Breast epithelium (tissue), 4 donors: ENCODE results near the gene PAQR4. TPM values are rescaled to one million over a fixed set of nuclear protein-coding genes. Genes with fewer than 3 reads are reported as not detected.

Experiments
- DNase-seq, 2 donors: peaks; one replicate each; pipeline ENCODE4 v3.0.0-alpha.2; 2019; ENCODE audit warnings: low spot score in 2 of 2
- H3K27ac ChIP-seq, 2 donors: fragments of 200-600 bp; sonication (generic) in 1 of 2; one replicate each; pipeline ENCODE4 v1.5.1; 2016 to 2019; ENCODE audit warnings: mild to moderate bottlenecking in 1 of 2
- H3K27me3 ChIP-seq, 2 donors: fragments of 200-600 bp; sonication (generic) in 1 of 2; one replicate each; pipeline versions ENCODE4 v1.5.1 to v1.6.0; 2017 to 2019; ENCODE audit warnings: control low read depth in 1 of 2, mild to moderate bottlenecking in 1 of 2
- H3K36me3 ChIP-seq: fragments of 200-600 bp; one replicate; pipeline ENCODE4 v1.5.1; 2019
- H3K4me1 ChIP-seq, 2 donors: fragments of 200-600 bp; sonication (generic); one replicate each; pipeline ENCODE4 v1.5.1; 2016 to 2019; ENCODE audit warnings: control low read depth in 1 of 2
- H3K4me3 ChIP-seq, 3 donors: fragments of 200-600 bp; sonication (generic); 1 replicate in 2 of 3; 2 replicates in 1 of 3; pipeline ENCODE4 v1.5.1; 2016 to 2019; ENCODE audit warnings: mild to moderate bottlenecking in 3 of 3, moderate library complexity in 2 of 3
- H3K9me3 ChIP-seq, 2 donors: fragments of 200-600 bp; sonication (generic) in 1 of 2; one replicate each; pipeline ENCODE4 v1.5.1; 2016 to 2019; ENCODE audit warnings: control low read depth in 1 of 2
- POLR2A ChIP-seq: fragments of 450-650 bp; IDR thresholded peaks from one replicate; pipeline ENCODE4 v1.6.1; 2016; ENCODE audit warnings: antibody characterized with exemption, mild to moderate bottlenecking, moderate library complexity
- POLR2AphosphoS5 ChIP-seq, 3 donors: sonication (generic); formaldehyde crosslinking; IDR thresholded peaks; one replicate each; pipeline ENCODE4 v1.6.1; 2017; ENCODE audit warnings: antibody characterized with exemption in 3 of 3
- intact Hi-C: fragments of 100-400 bp; cut with DNase I; formaldehyde crosslinking; loops from one replicate; pipeline ENCODE4 v1.15.1; 2023; ENCODE audit warnings: low total_unique reads
- total RNA-seq, 3 donors: library from RNA; depleted of rRNA; stranded (reverse); fragments of >200 nt; gene quantifications; one replicate each; pipeline ENCODE4 v1.1.0, GENCODE V29; 2016
- TF ChIP-seq, protein P1 (sequence below), 3 donors: fragments of 450-650 bp; IDR thresholded peaks; one replicate each; pipeline ENCODE4 v1.5.1; 2016 to 2017; ENCODE audit warnings: antibody characterized with exemption in 3 of 3, mild to moderate bottlenecking in 3 of 3, moderate library complexity in 3 of 3

PAQR4 gene
- total RNA-seq, 3 donors from 2014 or later, result 2.0 to 4.0 (median 3.7) TPM

DNA sequence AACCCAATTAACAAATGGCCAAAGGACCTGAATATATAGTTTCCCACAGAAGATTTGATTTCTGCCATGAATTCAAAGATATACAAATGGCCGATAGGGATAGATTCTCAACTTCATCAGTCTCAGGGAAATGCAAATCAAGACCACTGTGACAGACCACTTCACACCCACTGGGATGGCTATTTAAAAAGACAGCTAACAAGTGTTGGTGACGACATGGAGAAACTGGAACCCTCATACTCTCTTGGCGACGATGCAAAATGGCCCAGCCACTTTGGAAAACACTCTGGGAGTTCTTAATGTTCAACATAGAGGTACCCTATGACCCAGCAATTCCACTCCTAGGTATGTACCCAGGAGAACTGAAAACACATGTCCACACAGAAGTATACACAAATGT is 22.5 kb upstream of the PAQR4 start:
- H3K27me3 ChIP-seq, result no peaks in the 10 kb centered on the region
- no peak overlapping the region for H3K27ac ChIP-seq
- no peaks in the 10 kb centered on the region for H3K9me3 ChIP-seq
- no peak overlapping the region for H3K4me3 ChIP-seq
- no peaks in the 10 kb centered on the region for H3K36me3 ChIP-seq
- DNase-seq, result no peak
- TF ChIP-seq POLR2A (no peak), POLR2AphosphoS5 (IDR thresholded peaks at IDR 0.05) (no peak)
- TF ChIP-seq, protein P1, sequence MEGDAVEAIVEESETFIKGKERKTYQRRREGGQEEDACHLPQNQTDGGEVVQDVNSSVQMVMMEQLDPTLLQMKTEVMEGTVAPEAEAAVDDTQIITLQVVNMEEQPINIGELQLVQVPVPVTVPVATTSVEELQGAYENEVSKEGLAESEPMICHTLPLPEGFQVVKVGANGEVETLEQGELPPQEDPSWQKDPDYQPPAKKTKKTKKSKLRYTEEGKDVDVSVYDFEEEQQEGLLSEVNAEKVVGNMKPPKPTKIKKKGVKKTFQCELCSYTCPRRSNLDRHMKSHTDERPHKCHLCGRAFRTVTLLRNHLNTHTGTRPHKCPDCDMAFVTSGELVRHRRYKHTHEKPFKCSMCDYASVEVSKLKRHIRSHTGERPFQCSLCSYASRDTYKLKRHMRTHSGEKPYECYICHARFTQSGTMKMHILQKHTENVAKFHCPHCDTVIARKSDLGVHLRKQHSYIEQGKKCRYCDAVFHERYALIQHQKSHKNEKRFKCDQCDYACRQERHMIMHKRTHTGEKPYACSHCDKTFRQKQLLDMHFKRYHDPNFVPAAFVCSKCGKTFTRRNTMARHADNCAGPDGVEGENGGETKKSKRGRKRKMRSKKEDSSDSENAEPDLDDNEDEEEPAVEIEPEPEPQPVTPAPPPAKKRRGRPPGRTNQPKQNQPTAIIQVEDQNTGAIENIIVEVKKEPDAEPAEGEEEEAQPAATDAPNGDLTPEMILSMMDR (IDR thresholded peaks at IDR 0.05), result no peak
- intact Hi-C loops, result no loop called here
- no peaks in the 10 kb centered on the region for H3K4me1 ChIP-seq

DNA sequence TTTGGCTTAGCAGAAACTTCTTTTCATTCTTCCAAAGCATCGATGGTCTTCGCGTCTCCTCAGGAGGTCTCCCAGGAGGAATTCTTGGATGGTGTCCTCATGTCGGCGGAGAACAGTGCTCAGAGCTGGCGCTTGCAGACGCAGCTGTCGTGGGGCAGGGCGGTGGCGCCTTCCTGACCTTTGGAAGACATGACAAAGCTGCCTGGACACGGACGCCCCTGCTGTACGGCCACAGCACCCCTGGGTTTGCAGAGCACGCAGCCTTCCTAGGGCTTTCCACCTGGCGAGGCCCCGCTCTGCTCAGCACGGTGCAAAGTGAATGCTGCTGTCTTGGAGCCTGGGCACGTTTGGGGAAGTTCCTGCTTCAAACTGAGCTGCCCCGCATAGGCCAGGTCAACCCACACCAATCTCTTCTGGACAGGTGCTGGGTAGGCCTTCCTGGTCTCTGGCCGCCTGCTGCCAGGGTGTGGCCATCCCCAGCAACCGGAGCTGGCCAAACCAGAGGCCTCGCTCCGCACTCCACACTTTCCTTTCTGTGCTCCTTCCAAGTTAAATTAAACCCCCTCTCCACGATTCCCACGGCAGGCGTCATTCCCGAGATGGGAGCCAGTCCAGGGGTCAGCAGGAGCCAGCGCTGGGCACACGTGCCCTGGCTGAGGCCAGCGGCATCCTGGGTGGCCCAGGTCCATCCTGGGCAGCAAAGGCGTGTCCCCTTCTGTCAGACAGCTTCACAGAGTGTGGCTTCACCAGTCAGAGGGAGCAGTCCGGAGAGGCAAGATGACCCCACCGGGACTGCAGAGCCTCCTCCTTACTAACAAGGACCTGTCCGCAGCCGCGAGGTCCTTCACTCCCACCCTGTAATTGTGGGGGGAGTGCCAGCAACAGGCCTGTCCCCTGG is 20.1 kb upstream of the PAQR4 start:
- no peak for DNase-seq
- Histone ChIP-seq H3K4me1 (no peaks in the 10 kb centered on the region), H3K9me3 (no peaks in the 10 kb centered on the region), H3K27me3 (peaks cover 0 to 3% of the 10 kb centered on the region in 2 donors), H3K4me3 (no peak overlapping the region), H3K36me3 (no peaks in the 10 kb centered on the region), H3K27ac (no peak overlapping the region)
- TF ChIP-seq POLR2A (no peak), POLR2AphosphoS5 (IDR thresholded peaks at IDR 0.05) (no peak)
- TF ChIP-seq, protein P1 (IDR thresholded peaks at IDR 0.05), result no peak
- intact Hi-C loops, result no loop called here

DNA sequence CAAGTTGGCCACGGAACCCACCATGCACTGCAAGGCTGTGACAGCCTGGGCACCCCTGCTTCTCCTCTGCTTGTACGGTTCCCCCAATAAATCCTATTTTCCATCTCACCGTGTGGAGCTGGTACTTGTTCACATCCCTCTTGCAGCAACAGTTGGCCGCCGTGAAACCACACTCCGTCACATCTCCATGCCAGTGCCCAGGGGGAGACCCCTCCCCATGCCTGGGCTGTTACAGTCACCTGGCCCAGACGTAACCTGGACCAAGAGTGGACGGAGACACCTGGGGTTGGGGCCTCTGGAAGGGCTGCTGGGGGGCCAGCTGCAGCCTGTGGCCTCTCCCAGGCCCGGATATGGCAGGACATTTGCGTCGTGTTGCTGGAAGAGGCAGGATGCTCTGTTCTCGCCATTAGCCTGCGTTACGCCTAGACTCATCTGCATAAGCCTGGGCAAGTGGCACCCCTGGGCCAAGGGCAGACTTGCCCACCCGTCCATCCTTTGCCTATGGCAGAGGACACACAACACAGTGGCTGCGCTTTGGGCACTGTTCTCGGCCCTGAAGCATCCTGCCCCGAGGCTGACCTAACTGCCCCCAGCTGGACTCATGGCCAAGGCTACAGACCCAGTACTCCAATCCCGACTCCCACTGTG is 19.3 kb upstream of the PAQR4 start:
- Histone ChIP-seq H3K27me3 (peaks cover 0 to 10% of the 10 kb centered on the region in 2 donors), H3K9me3 (no peaks in the 10 kb centered on the region), H3K4me1 (no peaks in the 10 kb centered on the region), H3K4me3 (no peak overlapping the region), H3K27ac (no peak overlapping the region), H3K36me3 (no peaks in the 10 kb centered on the region)
- TF ChIP-seq POLR2A (no peak), POLR2AphosphoS5 (IDR thresholded peaks at IDR 0.05) (no peak)
- TF ChIP-seq, protein P1 (IDR thresholded peaks at IDR 0.05), result no peak
- DNase-seq, result no peak
- intact Hi-C loops, result no loop called here

DNA sequence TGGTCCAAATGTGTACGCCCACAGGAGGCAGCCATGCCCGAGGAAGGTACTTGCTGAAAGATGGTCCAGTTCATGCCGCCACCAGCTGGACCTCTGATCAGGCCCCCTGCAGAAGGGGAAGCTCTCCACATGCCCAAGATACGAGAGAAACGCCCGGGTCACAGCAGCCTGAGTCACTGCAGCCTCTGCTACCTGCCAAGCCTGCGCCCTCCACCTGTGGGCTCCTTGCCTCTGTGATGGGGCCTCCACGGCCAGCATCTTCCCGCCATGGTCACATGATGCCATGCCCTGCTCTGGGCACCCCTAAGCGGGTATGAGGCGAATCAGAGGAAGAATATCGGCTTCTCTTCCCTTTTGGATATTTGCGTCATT is 18.8 kb upstream of the PAQR4 start:
- no peaks in the 10 kb centered on the region for H3K36me3 ChIP-seq
- H3K9me3 ChIP-seq, result no peaks in the 10 kb centered on the region
- no peak overlapping the region for H3K27ac ChIP-seq
- H3K27me3 ChIP-seq, result peaks cover 0 to 15% of the 10 kb centered on the region in 2 donors
- TF ChIP-seq POLR2AphosphoS5 (IDR thresholded peaks at IDR 0.05) (no peak), POLR2A (no peak)
- TF ChIP-seq, protein P1 (IDR thresholded peaks at IDR 0.05), result no peak
- H3K4me3 ChIP-seq, result no peak overlapping the region
- no peaks in the 10 kb centered on the region for H3K4me1 ChIP-seq
- intact Hi-C loops, result no loop called here
- no peak for DNase-seq

DNA sequence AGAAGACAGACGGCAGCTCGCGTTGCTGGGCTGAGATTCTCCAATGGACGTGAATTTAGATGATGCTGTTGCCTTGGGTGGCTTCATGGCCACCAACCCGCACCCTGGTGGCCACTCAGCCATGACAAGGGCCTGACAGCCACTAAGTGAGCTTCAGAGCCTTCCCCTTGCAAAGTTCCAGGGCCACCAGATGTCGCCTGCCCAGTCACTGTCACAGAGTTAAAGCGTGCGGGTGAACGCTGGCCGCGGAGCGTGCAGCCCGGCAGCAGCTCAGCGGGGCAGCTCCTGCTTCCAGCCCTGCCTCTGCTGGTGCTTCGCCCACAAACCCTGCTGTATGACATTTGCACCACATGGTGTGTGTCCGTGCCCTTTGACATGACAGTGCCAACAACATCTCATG is 18.4 kb upstream of the PAQR4 start:
- H3K36me3 ChIP-seq, result no peaks in the 10 kb centered on the region
- TF ChIP-seq POLR2A (no peak), POLR2AphosphoS5 (IDR thresholded peaks at IDR 0.05) (no peak)
- TF ChIP-seq, protein P1 (IDR thresholded peaks at IDR 0.05), result no peak
- intact Hi-C loops, result no loop called here
- no peak for DNase-seq
- H3K27ac ChIP-seq, result no peak overlapping the region
- H3K4me3 ChIP-seq, result no peak overlapping the region
- H3K9me3 ChIP-seq, result no peaks in the 10 kb centered on the region
- no peaks in the 10 kb centered on the region for H3K4me1 ChIP-seq
- H3K27me3 ChIP-seq, result peaks cover 0 to 20% of the 10 kb centered on the region in 2 donors
